GM21576 (cell line): Measurements from ENCODE around the gene ZZZ3.
"Not testable (repeated sequence)": the region's sequence is repeated elsewhere in the genome, so short reads cannot be mapped to it uniquely, and the experiment has no call there.

Source experiments
- ATAC-seq: cut with Tn5 transposase; IDR thresholded peaks from one replicate; pipeline ENCODE4 v1.9.1; 2021; ENCODE audit warnings: mild to moderate bottlenecking, moderate library complexity; ENCODE audit not compliant: unreplicated experiment

ZZZ3 gene

DNA sequence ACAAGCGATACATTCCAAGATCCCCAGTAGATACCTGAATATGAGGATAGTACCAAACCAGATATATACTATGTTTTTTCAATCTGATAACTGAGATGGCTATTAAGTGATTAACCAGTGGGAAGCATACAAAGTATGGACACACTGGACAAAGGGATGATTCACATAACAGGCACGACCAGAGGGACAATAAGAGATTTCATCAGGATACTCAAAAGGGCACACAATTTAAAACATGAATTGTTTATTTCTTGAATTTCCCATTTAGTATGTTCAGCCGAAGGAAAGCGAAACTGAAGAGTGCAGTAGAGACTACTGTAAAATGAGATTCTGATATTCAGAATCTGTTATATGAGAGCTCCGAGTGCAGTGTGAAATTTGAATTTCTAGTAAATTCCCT lies 10.6 kb downstream of the ZZZ3 start:
- ATAC-seq: peak; percentile 35

- ATAC-seq: no peak
Measured at GRCh38 chr1:77670330-77670729, 12.1 kb downstream of the ZZZ3 start.

- no peak for ATAC-seq
Measured at GRCh38 chr1:77668924-77669449, 13.5 kb downstream of the ZZZ3 start.

DNA sequence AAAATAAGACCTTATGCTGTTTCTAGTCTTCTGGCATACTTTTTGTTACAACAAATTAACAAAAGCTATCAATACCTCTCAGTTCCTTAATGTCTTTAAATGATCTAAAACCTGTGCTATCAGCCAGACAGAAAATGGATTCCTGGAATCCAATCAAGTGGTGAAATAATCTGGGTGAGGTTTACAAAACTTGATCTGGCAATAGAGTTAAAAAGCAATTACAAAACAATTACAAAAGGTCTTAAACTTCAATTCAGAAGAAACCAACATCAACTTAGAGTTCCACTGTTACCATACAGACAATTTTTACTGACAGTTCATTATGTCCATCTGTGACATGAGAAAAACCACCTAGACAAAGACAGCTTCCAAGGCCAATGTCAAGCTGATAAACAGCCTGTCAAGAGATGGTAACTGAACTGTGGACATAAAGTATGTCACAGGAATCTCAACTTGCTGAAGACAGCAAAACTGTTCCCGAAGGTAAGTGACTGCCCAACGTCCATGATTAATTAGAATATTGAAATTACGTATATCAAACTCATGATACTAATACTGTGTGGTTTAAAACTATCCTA lies 17.4 kb downstream of the ZZZ3 start:
- ATAC-seq: no peak

DNA sequence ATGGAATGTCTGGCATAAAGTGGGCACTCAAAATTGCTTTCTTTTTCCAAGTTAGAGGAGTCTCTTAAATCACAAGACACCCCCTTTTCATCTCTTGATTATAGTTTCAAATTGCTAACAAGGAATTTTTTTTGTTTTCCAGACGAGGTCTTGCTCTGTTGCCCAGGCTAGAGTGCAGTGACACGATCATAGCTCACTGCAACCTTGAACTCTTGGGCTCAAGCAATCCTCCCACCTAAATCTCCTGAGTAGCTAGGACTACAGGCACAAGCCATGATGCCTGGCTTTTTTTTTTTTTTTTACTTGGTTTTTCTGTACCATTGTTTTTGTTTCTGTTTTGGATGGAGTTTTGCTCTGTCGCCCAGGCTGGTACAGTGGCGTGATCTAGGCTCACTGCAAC lies 20.8 kb downstream of the ZZZ3 start:
- no peak for ATAC-seq

DNA sequence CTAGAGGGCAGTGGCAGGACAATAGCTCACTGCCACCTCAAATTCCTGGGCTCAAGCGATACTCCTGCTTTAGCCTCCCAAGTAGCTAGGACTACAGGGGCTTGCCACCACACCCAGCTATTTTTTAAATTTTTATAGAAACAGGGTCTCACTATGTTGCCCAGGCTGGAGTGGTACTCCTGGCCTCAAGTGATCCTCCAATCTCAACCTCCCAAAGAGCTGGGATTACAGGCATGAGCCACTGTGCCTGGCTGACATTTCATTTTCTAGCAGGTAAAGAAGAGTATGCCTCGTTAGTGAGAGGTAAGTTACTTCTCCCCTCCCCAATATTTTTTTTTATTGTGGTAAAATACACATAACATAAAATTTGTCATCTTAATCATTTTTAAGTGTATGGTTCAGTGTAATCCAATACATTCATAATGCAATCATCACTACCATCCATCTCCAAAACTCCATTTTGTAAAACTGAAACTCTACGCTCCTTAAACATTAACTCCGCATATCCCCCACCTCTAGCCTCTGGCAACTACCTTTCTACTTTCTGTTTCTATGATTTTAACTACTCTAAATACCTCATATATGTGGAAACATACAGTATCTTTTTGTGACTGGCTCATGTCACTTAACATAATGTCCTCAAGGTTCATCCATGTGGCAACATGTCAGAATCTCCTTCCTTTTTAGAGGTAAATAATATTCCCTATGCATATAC lies 22.4 kb downstream of the ZZZ3 start:
- no peak for ATAC-seq

DNA sequence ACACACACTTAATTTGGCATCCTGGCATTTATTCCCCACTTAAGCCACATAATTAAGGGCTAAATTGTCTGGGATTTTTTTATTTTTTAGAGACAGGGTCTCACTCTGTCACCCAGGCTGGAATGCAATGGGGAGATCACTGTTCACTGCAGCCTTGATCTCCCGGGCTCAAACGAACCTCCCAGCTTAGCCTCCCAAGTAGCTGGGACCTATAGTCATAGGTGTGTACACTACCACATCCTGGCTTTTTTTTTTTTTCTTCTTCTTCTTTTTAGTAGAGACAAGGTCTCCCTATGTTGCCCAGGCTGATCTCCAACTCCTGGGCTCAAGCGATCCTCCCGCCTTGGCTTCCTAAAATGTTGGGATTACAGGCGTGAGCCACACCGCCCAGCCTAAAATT lies 24.2 kb downstream of the ZZZ3 start:
- no peak for ATAC-seq

- no peak for ATAC-seq
Measured at GRCh38 chr1:77655431-77655974, 27.0 kb downstream of the ZZZ3 start.

GRCh38 chr1:77652970-77653516 lies 29.4 kb downstream of the ZZZ3 start:
- ATAC-seq: no peak

- ATAC-seq: no peak
Measured at GRCh38 chr1:77652268-77652667, 30.2 kb downstream of the ZZZ3 start.

DNA sequence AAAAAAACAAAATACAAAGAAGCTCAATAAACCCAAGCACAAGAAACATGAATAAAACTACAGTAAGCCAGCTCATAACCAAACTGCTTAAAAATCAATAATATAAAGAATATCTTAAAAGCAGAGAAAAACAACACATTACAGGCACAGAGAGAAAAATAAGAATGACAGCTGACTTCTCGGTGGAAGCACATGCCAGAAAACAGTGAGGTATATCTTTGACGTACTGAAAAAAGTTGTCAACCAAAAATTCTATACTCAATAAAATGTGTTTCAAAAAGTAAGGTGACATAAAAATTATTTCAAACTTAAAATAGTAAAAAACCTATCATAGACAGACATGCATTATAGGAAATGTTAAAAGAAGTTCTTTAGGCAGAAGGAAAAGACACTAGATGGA lies 33.3 kb downstream of the ZZZ3 start:
- ATAC-seq: no peak

DNA sequence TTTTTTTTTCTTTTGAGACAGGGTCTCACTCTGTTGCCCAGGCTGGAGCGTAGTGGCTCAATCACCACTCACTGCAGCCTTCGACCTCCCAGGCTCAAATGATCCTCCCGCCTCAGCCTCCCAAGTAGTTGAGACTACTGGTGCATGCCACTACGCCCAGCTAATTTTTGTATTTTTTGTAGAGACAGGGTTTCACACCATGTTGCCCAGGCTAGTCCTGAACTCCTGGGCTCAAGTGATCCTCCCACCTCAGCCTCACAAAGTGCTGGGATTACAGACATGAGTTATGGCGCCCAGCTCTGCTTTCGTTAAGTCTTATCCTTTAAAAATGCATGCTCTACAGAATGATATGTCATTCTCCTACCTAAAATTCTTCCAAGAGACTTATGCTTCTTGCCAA lies 36.2 kb downstream of the ZZZ3 start:
- ATAC-seq: not testable (repeated sequence)

- ATAC-seq: no peak
Measured at GRCh38 chr1:77643456-77643855, 39.0 kb downstream of the ZZZ3 start.

- ATAC-seq: no peak
Measured at GRCh38 chr1:77642941-77643340, 39.5 kb downstream of the ZZZ3 start.

GRCh38 chr1:77642196-77642595 lies 40.3 kb downstream of the ZZZ3 start:
- no peak for ATAC-seq

DNA sequence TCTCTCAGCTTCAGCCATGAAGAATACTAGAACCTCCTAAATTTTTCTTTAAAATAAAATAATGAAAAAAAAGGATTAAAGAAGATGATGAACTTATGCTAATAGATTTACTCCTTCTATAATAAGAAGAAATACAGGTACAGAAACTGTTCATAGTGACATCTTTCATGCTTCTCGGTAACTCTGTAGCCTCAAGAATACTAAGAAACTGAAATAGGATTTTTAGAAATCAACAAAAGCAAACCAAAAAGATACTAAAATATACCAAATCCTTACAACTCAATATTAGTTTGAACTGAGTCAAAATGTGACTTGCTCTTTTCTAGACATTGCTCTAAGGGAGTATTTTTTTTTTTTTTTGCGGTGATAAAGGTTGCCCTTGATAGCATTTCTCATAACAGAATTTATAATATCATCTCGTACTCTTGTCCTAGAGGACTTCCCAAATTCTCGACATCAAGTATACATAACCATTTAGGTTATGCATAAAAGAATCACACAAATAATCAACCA lies 42.8 kb downstream of the ZZZ3 start:
- ATAC-seq: no peak

GRCh38 chr1:77639056-77639455 lies 43.4 kb downstream of the ZZZ3 start:
- ATAC-seq: no peak

DNA sequence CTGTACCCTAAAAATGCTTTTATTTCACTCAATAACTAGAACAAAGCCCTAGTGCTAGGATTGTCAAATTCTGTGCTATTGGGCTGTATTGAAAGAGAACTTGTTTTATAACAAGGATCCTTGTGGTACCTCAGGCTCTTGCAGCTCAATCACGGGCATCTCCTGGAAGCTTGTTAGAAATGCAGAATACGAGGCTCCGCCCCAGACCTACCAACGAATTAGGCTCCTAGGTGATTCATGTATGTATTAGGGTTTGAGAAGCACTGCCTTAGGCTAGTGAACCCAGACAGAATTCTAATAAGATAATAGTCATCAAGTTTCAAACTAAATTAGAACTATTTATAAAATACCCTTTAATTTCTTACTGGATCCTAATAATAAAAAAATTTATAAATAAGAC lies 45.6 kb downstream of the ZZZ3 start:
- no peak for ATAC-seq
